Hippocampal formation (tissue), 2 donors: ENCODE measurements around the gene KRTAP16-1.
A peak's percentile ranks its signal among the peaks of the same experiment; 100 is the strongest.

Experiments
- DNase-seq, 2 donors: peaks; one replicate each; lab custom pipeline; 2025; lab: John Stamatoyannopoulos, UW

The KRTAP16-1 gene

DNA sequence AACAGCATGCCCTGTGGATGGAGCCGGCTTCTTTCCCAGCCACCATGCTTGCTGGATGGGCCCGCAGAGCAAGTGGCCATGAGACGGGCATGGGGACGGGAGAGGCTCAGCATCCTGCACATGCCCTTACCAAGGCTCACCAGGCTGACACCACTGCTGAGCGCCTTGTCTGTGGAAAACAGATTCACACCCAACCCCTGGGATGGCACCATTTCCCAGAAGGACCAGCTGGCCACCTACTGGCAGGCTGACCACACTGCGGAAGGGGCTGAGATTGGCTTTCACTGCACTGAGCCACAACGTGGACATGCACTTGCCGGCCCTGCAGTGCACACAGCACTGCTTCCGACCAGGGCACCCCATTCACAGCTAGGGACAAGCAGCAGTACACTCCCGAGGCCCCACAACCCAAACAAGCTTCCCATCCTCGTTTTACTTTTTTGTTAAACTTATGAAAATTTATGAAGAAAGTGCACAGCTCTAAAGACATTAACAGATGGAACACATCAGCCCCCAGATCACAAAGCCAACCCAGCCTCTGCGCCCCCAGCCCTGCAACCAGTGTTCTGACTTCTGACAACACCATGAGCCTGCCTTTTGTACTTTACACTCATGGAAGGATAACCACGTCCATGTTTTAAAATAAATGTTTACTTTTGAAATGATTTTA, 20.3 kb upstream of the KRTAP16-1 start:
- DNase-seq, result peak in 1 of 2 donors; percentile 9

DNA sequence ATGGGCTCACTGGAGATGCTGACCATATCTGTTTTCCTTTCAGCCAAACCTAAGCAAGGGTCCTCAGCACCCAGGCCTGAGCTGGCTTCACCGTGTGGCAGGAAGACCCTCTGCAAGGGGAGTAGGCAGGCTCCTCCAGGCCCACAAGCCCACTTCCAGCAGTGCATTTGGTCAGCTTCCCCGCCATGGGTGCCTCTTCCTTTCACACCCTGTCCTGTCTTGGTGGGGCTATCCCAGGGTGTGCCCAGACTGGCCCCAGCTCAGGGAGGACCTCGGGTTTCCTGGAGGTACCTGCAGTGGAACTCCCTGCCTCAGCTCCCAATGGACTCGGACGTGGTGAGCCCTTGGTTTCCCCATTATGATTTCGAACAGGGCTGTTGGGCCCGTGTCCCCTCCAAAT, 19.1 kb upstream of the KRTAP16-1 start:
- DNase-seq, result no peak

DNA sequence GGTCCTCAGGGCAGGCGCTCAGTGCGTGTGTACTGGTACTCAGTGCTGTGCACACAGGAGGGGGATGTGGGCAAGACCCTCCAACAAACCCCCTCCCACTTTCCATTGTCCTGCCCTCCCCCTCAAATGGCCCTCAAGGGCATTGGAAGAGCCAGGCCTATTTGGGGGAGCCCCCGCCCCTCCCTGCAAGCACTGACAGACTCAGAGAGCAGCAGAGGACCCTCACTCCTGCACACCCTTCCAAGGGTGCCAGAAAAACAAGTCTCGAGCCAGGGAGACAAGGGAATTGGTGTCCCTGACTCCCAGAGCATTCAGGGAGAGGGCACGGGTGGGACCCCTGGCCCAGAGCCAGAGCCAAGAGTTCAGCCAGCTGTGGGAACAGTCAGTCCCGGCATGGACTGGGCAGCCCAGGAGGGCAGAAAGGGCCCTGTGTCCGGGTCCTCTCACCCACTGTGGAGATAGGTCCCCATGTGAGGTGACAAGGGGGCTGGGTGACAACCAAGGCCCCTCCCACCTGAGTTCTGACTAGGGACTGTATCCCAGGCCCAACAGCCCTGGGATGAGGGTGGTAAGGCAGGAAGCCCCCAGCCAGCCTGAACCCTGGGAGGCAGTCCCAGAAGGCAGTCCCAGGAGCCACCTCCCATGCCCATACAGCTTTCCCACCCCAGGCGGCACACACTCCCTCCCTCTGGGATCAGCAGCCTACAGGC, 18.5 kb upstream of the KRTAP16-1 start:
- no peak for DNase-seq

DNA sequence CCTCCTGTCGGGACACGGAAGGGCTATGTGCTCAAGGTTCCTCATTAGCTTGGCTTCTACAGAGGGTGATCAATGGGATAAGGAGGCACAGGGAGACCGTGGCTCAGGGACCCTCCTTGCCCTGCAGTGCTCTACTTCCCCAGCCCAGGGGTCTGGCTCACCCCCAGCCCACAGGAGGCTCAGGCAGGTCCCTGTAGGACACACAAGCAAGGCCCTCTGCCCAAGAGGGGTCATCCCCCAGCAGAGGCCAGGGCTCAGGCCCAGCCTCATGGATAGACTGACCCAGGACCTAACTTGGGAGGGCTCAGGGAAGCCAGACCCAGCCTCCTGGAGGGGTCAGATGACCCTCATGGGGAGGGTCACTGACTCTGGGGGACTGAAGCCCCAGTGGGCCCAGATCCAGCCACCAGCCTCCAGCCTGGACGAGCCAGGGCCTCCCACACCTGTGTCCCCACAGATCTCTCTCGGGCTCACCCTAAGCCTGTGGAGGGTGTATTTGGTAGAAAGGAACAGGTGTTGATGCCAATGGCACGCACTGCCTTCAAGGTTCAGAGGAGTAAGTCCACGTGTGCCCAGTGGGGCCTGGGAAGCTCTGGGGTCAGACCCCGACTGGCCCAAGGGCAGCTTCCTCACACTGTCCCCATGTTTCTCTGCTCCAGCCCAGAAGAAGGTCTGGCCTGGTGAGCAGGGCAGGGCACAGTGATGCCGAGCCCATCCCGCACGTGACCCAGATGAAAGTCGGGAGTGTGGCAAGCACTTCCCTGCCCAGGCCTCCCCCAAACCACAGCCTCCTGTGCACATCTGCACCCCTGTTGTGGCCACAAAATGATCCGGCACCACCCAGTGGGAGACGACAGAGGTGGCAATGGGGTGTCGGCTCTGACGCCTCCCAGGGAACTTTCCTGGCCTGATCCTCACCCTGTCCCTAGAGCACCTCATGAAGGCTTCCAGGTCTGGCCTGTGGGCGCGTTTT, 17.4 kb upstream of the KRTAP16-1 start:
- no peak for DNase-seq

DNA sequence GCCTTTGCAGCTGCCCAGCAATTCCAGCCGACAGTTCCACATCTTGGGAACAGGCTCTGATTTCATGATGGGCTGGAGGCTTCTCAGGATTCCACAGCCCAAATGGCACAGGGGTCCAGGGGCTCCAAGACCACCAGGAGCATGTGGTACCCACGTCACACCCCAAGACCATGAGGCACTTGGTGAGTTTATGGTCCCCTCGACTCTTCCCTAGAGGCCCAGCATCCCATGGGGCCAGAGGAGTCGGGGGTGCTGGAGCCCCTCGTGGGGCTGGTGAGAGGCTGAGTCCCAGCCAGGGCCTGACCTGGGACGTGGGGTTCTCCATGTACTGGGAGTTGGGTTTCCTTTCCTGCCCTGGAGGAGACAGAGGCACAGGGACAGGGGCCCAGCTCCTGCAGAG, 16.5 kb upstream of the KRTAP16-1 start:
- no peak for DNase-seq

DNA sequence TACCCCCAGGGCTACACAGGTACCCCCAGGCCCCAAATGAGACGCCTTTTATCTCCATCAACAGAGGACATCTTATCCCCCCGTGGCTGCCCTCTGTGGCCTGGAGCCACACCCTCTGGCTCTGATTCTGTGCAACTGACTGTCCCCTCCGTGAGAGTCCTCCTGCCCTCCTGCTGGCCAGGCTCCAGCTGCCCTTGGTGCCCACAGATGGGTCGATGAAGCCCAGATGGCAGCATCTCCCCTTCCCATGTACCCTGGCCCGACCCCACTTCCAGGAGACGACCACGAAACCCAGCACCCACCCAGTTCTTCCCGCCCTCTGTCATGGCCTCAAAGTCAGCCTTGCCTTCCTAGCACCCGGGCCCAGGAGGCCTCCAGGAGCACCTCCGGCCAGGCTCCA, 16.0 kb upstream of the KRTAP16-1 start:
- DNase-seq, result no peak

DNA sequence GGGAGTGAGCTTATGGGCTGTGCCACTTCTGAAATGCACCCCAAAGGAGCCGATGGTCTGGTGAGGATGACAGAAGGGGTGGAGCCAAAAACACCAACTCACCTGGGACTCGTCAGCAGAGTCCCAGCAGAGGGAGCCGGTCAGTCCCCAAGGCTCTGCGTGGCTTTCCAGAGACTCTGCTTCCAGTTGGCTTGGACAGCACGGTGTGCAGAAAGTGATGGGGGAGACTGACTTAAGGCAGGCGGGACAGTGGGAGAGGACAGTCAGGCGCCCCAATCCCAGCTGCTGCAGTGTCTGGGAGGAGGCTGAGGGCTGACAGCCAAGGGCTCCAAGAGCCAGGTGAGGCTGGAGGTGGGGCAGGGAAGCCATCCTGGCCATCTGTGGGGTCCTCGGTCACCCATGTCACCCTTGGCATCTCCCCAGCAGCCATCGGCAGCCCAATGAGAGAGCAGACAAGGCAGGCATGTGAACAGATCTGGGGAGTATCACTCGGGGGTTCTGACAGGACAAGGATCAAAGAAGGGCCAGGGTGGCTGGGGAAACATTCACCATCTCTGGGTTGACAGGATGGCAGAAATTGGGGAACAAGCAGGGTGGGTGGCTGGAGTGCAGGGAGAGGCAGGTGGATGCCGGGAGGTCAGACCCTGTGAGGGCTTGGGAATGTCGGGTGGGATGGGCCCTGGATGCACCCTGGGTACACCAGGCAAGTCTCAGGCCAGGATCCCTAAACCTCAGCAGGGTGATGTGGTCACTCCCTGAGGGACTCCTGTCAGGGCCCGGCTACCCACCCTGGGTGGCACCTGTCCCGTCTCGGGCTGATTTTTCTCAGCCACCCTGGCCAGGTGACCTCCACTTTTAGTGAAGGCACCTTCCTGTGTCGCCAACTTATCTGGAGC, 15.3 kb upstream of the KRTAP16-1 start:
- no peak for DNase-seq

DNA sequence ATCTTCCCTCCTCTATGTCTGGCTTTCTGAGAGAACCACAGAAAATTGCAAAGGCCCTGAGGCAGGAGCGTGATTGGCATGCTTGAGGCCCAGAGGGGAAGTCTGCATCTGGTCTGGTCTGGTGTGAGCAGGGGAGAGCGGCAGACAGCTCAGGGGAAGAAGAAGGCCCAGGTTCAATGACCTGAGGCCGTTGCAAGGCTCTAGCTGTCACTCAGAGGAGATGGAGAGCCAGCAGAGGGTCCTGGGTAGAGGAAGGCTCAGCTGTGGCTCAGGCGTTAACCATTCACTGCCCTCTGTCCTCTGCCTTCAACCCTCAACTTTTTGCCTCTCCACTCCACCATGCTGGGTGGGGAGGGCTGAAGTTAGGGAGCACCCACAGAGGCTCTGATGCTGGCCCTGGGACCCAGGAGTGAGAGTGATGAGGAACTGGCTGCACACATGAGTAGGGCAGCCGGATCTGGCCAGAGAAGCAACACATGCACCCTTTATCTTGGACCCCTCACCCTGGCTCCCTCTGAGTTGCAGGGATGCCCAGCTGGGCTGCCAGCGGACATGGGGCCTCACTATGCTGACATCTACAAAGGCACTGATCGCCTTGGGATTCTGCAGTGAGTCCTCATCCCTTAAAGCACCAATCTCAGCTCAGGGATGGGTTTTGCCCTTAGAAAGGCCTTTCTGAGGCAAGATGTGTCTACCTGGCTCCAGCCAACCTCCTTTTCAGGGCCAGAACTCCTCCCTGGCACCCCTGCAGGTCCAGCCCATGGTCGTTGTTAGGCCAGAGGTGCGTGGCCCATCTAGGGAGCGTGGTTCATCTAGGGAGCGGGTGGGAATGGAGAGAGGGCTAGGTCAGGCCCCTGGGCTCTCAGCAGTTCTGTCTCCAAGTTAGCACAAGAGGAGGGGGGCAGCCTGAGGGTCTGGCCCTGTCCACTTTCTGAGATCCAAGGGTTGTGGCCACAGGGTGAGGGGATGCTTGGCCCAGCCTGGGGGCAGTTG, 14.1 kb upstream of the KRTAP16-1 start:
- DNase-seq, result no peak

DNA sequence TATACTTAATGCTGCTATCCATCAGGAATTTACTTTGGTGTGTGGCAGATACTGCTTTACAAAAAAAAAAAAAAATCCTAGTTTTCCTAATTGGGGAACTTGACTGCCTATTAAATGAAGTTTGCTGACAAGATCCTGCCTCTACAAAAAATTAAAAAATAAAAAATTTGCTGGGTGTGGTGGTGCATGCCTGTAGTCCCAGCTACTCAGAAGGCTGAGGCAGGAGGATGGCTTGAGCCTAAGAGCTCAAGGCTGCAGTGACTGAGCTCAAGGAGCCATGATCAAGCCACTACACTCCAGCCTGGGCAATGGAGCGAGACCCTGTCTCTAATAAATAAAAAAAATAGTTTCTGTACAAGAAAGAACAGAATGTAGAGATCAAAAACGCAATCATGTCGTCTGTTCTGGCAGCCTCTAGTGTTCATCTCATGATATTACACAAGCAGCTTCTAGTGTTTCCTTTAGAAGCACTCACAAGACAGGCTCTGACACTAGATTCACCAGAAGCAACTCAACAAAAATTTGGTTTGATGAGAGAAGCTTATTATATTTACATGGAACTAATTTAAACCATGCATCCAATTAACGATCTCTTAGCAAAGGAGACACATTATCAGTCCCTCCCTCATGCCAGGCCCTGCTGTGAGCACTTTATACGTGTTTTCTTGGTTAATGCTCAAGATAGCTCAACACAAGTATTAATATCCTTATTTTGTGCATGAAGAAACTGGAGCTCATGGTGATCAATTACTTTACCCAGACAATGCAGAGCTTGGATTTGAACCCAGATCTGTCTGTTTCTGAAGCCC, 13.2 kb upstream of the KRTAP16-1 start:
- DNase-seq, result no peak

DNA sequence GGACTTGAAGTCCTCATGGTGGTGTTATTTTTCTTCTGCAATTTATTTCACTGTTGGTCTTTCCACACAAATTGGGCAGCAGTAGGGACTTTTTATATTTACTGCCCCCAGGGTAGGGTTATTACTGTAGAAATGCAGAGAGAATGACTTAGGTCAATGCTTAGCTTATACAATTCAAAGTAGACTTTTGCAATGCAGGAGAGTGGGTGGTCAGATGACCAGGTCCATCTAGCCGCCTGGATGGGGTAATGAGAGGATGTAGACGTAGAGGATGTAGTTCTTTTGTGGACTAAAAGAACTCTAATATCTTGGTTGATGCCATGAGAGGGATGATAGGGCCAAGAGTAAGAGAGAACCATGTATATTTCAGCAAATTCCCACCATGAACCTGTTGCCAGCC, 9.1 kb upstream of the KRTAP16-1 start:
- DNase-seq, result no peak

DNA sequence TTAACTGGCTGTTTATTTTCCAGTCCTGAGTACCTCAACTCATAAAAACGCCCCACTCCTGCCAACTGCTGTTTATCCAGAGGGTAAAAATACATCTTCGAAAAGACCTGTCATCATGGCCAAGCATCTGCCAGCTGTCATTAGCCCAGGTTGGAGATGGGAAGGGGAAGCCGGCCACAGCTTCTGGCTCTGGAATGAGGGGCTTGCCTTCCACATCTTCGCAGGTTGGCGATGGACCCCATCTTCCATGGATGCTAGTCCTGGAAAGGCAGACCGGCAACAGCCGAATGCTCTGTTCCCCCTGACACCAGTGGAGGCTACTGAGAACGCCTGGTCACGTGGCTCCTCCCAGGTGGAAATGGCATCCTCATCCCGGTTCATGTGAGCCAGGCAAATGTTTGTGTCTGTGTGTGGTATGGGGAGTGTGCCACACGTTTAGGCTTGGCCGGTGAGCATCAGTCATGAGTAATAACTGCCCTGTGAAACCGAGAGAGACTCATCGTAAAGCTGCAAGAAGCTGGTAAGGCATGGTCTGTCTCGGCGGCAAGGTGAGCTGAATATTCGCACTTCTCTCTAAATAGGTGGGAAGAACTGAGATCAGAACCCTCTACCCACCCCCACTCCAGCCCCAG, 6.8 kb upstream of the KRTAP16-1 start:
- no peak for DNase-seq

DNA sequence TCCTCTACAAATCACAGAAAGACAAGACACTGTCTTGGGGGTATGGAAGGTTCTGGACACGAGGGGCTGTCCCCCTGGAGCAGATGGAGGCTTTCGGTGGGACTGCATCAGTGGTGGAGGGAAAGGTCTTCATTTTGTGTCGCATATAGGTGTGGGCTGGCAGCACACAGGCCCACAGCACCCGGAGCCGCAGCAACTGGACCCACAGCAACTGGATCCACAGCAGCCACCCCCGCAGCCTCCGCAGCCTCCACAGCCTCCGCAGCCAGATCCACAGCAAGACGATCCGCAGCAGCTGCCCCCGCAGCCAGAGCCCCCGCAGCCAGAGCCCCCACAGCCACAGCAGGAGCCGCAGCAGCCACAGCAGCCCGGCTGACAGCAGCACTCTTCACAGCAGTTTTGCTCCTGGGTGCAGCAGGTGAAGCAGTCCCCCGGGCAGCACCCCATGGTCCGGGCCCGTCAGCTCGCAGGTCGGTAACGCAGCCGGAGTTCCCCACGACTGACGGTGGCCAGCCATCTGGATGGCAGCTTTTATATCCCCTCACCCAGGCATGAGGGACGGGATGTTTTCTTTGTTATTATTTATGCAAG, 6.2 kb upstream of the KRTAP16-1 start, which contains the start of gene KRTAP17-1:
TSS of gene KRTAP17-1 (minus strand) at position 507 of the 591 bp plus-strand sequence. CDS start at position 447, 60 bp downstream.
- no peak for DNase-seq

DNA sequence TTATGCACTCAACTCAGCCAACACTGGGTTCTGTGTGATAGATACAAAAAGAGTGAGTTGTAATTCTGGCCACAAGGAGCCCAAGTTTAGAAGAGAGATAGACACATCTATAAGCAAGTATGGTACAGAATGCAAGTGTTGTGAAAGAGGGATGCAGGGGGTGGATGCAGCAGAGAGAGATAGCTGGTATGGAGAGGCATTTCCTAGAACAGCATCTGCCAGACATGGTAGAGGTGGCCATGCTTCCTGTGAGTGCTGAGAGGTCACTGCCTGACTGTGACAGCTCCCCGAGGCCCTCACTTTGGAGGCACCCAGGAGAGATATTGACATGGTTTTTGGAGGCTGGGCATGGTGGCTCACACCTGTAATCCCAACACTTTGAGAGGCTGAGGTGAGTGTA, 2.0 kb upstream of the KRTAP16-1 start:
- no peak for DNase-seq

DNA sequence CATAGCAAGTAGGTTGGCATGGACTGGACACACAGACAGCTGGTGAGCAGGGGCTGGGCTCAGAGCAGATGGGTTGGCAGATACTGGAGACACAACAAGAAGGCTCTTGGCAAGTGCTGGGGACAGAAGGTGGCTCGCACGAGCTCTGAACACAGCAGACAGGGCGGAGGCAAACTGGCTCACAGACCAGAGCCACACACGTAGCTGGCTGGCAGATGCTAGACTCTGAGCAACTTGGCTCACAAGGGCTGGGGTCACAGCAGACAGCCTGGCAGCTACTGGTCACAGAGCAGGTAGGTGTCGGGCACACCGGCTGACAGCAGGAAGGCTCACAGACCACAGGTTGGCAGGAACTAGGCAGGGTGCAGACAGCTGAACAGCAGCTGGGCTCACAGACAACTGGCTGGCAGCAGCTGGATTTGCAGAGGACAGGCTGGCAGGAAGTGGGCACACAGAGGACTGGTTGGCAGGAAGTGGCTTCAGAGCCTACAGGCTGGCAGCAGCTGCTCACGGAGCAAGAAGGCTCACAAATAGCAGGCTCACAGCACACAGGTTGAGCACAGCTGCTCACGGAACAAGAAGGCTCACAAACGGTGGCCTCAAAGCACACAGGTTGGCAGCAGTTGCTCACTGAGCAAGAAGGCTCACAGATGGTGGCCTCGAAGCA, 725 bp downstream of the KRTAP16-1 start:
- DNase-seq, result peak in 1 of 2 donors; percentile 38

DNA sequence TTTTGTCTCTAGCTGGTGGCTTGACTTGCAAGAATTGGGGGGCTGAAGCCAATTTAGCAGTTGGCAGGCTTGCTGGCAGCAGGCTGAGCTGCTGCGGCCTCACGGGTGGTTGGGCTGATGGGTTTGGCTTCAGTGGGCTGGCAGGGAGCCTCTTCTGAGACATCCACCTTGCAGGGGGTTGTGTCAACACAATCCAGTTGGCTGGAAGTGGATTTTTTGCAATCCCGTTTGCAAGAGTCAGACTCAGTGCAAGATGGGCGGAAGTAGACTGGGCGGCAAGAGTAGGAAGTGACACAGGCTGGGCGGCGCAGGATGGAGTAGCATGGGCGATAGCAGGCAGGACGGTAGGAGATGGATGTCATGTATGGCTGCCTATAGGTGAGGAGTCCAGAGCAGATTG, 1.5 kb downstream of the KRTAP16-1 start:
- DNase-seq, result peak in 1 of 2 donors; percentile 9

DNA sequence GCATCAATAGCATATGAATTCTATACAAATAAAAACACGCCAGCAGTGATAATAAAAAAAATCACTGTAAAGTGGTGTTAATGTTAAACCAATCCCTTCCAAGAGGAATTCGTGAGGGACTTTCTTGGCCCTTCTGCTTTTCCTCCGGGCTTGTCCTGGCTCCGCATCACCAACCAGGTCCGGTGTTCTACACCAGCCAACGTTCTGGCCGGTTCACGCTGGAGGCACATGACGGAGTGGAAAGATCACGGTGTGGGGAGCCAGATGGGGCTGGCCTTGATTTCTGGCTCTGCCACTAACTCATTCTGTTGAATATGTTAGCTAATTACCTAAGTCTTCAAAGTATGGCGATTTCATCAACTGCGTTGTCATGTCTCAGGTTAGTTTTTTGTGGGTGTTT, 5.0 kb downstream of the KRTAP16-1 start:
- no peak for DNase-seq

DNA sequence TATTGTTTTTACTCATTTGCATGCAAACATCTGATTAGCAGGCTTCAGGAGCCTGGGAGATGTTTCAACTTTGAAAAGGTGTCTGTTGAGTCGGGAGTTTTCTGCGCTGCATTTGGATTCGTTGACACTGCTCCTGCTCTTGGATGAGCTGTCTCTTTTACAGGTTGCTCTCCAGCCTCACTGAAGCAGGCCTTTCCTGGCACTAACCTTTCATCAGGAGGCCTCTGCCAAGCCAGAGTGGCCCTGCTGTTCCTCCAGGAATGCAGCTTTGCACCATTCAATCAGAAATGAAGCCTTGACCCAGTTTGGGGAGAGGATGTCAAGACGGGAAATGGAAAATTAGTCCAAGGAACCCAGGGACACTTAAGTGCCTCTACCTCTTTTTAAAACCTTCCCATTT, 6.1 kb downstream of the KRTAP16-1 start:
- no peak for DNase-seq
